Endothelial cell of umbilical vein (primary cell): ENCODE data around the gene UPP2. TPM values are rescaled to one million over a fixed set of nuclear protein-coding genes. Genes with fewer than 3 reads are reported as not detected.

Source experiments
- BruUV-seq: library from RNA; stranded (reverse); fragments of 400-500 nt; replicated peaks from 2 replicates; lab custom pipeline; 2021; lab: Mats Ljungman, UMichigan
- CTCF ChIA-PET: fragments of 300-600, 350-600 bp; sonication (Branson Sonifier 250); formaldehyde crosslinking; loops from one replicate; lab custom pipeline; 2021; ENCODE audit warnings: antibody characterized with exemption, inconsistent platforms; lab: Charles Lee
- POLR2A ChIA-PET: fragments of 300-600, 350-600 bp; sonication (Branson Sonifier 250); formaldehyde crosslinking; loops from one replicate; lab custom pipeline; 2021; ENCODE audit warnings: antibody characterized with exemption, inconsistent platforms; lab: Charles Lee
- DNase-seq: peaks from one replicate; pipeline ENCODE4 v3.0.0-alpha.2; 2011; ENCODE audit warnings: low read depth, low spot score
- FAIRE-seq: peaks from 2 replicates; lab custom pipeline; 2011; peaks lifted over from hg19 to GRCh38; lab: Jason Lieb, UNC
- H2AFZ ChIP-seq: 2 replicates; pipeline ENCODE4 v1.6.0; 2012; ENCODE audit warnings: low read depth, low read length, control low read depth, inconsistent platforms
- H3K27ac ChIP-seq: 2 replicates; pipeline ENCODE4 v1.5.1; 2011; ENCODE audit warnings: low read depth, mild to moderate bottlenecking, control low read depth, low read length, moderate library complexity; ENCODE audit not compliant: insufficient read depth
- H3K27me3 ChIP-seq, 2 experiments: 2 replicates each; pipeline versions ENCODE4 v1.6.0 to v1.6.1; 2011; ENCODE audit warnings: low read length in 2 of 2, mixed read lengths in 1 of 2; ENCODE audit not compliant: control insufficient read depth in 2 of 2, insufficient read depth in 2 of 2
- H3K36me3 ChIP-seq, 2 experiments: 2 replicates in 1 of 2; 3 replicates in 1 of 2; pipeline ENCODE4 v1.5.1; 2011; ENCODE audit warnings: low read length in 2 of 2, mild to moderate bottlenecking in 1 of 2, moderate library complexity in 1 of 2; ENCODE audit not compliant: control insufficient read depth in 2 of 2, insufficient read depth in 2 of 2; ENCODE audit errors: extremely low read depth in 1 of 2
- H3K4me1 ChIP-seq: 3 replicates; pipeline ENCODE4 v1.5.1; 2011; ENCODE audit warnings: mild to moderate bottlenecking, low read length; ENCODE audit not compliant: control insufficient read depth, insufficient read depth; ENCODE audit errors: extremely low read depth
- H3K4me2 ChIP-seq: 2 replicates; pipeline ENCODE4 v1.6.1; 2011; ENCODE audit warnings: low read length, control low read depth, mixed read lengths; ENCODE audit not compliant: insufficient read depth
- H3K4me3 ChIP-seq, 3 experiments: fragments of 200-600 bp in 1 of 3; sonication (generic), shearing (Covaris generic) in 1 of 3; replicated peaks in 1 of 3; 2 replicates each; pipeline ENCODE4 v1.5.1; 2011 to 2016; ENCODE audit warnings: control low read depth in 3 of 3, low read length in 3 of 3, mild to moderate bottlenecking in 2 of 3, inconsistent platforms in 1 of 3, low read depth in 1 of 3, moderate library complexity in 1 of 3; ENCODE audit not compliant: insufficient read depth in 1 of 3
- H3K79me2 ChIP-seq: 2 replicates; pipeline ENCODE4 v1.6.0; 2012; ENCODE audit warnings: low read length, inconsistent platforms; ENCODE audit not compliant: control insufficient read depth, insufficient read depth
- H3K9ac ChIP-seq: replicated peaks from 2 replicates; pipeline ENCODE3; 2011; ENCODE audit warnings: low read length, control low read depth; ENCODE audit not compliant: insufficient read depth; ENCODE audit errors: extremely low read depth
- H3K9me1 ChIP-seq: replicated peaks from 3 replicates; pipeline ENCODE4 v1.6.0; 2011; ENCODE audit warnings: mild to moderate bottlenecking, low read length; ENCODE audit not compliant: control insufficient read depth, insufficient read depth; ENCODE audit errors: extremely low read depth
- H3K9me3 ChIP-seq: replicated peaks from 2 replicates; pipeline ENCODE4 v1.5.1; 2012; ENCODE audit warnings: low read length, inconsistent platforms; ENCODE audit not compliant: control insufficient read depth, insufficient read depth
- H4K20me1 ChIP-seq: replicated peaks from 2 replicates; pipeline ENCODE3; 2011; ENCODE audit warnings: mild to moderate bottlenecking, low read length; ENCODE audit not compliant: control insufficient read depth, insufficient read depth; ENCODE audit errors: extremely low read depth
- EZH2 ChIP-seq: IDR thresholded peaks from 2 replicates; pipeline ENCODE4 v1.6.1; 2012; ENCODE audit warnings: borderline replicate concordance, low read depth, mild to moderate bottlenecking, moderate library complexity, low read length, inconsistent platforms; ENCODE audit not compliant: severe bottlenecking
- FOS ChIP-seq: IDR thresholded peaks from 2 replicates; pipeline ENCODE4 v1.6.1; 2011; ENCODE audit warnings: mild to moderate bottlenecking, low read length, moderate library complexity, borderline replicate concordance; ENCODE audit not compliant: insufficient read depth
- GATA2 ChIP-seq: IDR thresholded peaks from 2 replicates; pipeline ENCODE4 v1.7.0; 2011; ENCODE audit warnings: low read depth, mild to moderate bottlenecking, moderate library complexity, mixed read lengths, low read length; ENCODE audit not compliant: insufficient read length, insufficient read depth
- JUN ChIP-seq: IDR thresholded peaks from 2 replicates; pipeline ENCODE4 v1.6.1; 2011; ENCODE audit warnings: borderline replicate concordance, low read depth; ENCODE audit not compliant: insufficient read length, insufficient read depth
- MYC ChIP-seq: IDR thresholded peaks from one replicate; pipeline ENCODE4 v1.6.1; 2011; ENCODE audit warnings: mild to moderate bottlenecking, low read depth, low read length
- POLR2A ChIP-seq: IDR thresholded peaks from 2 replicates; pipeline ENCODE4 v1.6.1; 2012; ENCODE audit warnings: low read depth, mild to moderate bottlenecking, control low read depth, low read length
- POLR2AphosphoS5 ChIP-seq: IDR thresholded peaks from 2 replicates; pipeline ENCODE4 v1.6.1; 2012; ENCODE audit warnings: low read depth, mild to moderate bottlenecking, control low read depth, low read length, moderate library complexity; ENCODE audit not compliant: insufficient read depth
- dilution Hi-C: fragments of 300-500 bp; cut with MboI; formaldehyde crosslinking; loops from one replicate; pipeline ENCODE4 v1.15.0; 2019; ENCODE audit warnings: low sequenced_read_pairs; ENCODE audit not compliant: extremely low pct_ligation_motif_present
- intact Hi-C: fragments of 100-400 bp; cut with micrococcal nuclease; formaldehyde crosslinking; loops from one replicate; pipeline ENCODE4 v1.10.0; 2022
- polyA plus RNA-seq, 4 experiments: library from polyadenylated mRNA; depleted of rRNA in 3 of 4; stranded (reverse) in 3 of 4; unstranded in 1 of 4; fragments of >200 nt; gene quantifications; 2 replicates each; pipeline versions ENCODE4 v1.2.1 to v1.2.3, GENCODE V29; 2011 to 2012; ENCODE audit warnings: missing spikeins in 1 of 4
- total RNA-seq: library from RNA; stranded (reverse); gene quantifications from 2 replicates; pipeline ENCODE4 v1.2.3, GENCODE V29; 2021
- TF ChIP-seq, protein P1 (sequence below), 2 donors: IDR thresholded peaks; 1 replicate in 1 of 2; 2 replicates in 1 of 2; pipeline ENCODE4 v1.5.1; 2011; ENCODE audit warnings: low read length in 2 of 2, mild to moderate bottlenecking in 2 of 2, moderate library complexity in 2 of 2, control low read depth in 1 of 2, inconsistent platforms in 1 of 2, low read depth in 1 of 2; ENCODE audit not compliant: insufficient read depth in 1 of 2; ENCODE audit errors: extremely low read depth in 1 of 2
- TF ChIP-seq, protein P2 (sequence below): IDR thresholded peaks from 2 replicates; pipeline ENCODE4 v1.6.1; 2011; ENCODE audit not compliant: insufficient read depth, insufficient read length

The UPP2 gene
- total and polyA plus RNA-seq, 2 donors (not counting 3 experiments of a cell fraction or from before 2014, with no cell fraction given) = not detected

DNA sequence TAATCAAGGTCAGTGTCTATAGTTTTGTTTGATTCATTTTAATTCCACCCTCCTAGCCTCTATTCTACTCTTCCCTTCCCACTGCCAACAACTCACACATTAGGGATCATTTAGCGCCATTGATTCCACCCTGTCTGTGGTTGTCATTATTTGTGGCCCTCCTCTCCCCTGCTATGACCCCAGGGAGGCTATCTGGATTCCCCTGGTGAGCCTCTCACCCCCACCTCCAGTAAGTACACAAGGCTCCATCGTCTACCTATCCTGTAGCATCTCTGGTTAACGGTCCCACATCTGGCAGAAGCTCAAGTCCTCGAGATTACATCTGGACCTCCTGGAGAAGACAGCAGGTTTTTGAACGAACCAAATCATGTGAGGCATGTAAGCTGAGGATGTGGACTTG, 27.4 kb downstream of the UPP2 start:
- BruUV-seq = no TSS peak
- no peak for TF ChIP-seq MYC
- no peak for TF ChIP-seq FOS
- TF ChIP-seq, protein P1, sequence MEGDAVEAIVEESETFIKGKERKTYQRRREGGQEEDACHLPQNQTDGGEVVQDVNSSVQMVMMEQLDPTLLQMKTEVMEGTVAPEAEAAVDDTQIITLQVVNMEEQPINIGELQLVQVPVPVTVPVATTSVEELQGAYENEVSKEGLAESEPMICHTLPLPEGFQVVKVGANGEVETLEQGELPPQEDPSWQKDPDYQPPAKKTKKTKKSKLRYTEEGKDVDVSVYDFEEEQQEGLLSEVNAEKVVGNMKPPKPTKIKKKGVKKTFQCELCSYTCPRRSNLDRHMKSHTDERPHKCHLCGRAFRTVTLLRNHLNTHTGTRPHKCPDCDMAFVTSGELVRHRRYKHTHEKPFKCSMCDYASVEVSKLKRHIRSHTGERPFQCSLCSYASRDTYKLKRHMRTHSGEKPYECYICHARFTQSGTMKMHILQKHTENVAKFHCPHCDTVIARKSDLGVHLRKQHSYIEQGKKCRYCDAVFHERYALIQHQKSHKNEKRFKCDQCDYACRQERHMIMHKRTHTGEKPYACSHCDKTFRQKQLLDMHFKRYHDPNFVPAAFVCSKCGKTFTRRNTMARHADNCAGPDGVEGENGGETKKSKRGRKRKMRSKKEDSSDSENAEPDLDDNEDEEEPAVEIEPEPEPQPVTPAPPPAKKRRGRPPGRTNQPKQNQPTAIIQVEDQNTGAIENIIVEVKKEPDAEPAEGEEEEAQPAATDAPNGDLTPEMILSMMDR (IDR thresholded peaks at IDR 0.05; ENCODE audit: extremely low read depth in 1 of 2, insufficient read depth in 1 of 2, low read depth in 1 of 2, low read length in 2 of 2) = no peak
- no peak for TF ChIP-seq GATA2
- no peak for TF ChIP-seq POLR2A
- no peak for TF ChIP-seq JUN
- TF ChIP-seq POLR2AphosphoS5 = no peak
- no peak for TF ChIP-seq EZH2
- TF ChIP-seq, protein P2, sequence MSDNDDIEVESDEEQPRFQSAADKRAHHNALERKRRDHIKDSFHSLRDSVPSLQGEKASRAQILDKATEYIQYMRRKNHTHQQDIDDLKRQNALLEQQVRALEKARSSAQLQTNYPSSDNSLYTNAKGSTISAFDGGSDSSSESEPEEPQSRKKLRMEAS = no peak
- POLR2A ChIA-PET = no interaction called here
- dilution Hi-C loops = no loop called here
- no peaks in the 10 kb centered on the region for H3K9me3 ChIP-seq
- H3K27me3 ChIP-seq = peaks cover 0 to 1% of the 10 kb centered on the region in 2 experiments
- no peak for DNase-seq
- H2AFZ ChIP-seq = no peak overlapping the region
- no peaks in the 10 kb centered on the region for H3K9me1 ChIP-seq
- intact Hi-C loops = no loop called here
- FAIRE-seq = no peak
- H3K4me1 ChIP-seq = no peaks in the 10 kb centered on the region
- no peak overlapping the region for H3K4me2 ChIP-seq
- H3K36me3 ChIP-seq = no peaks in the 10 kb centered on the region
- H3K4me3 ChIP-seq = no peak overlapping the region
- no peak overlapping the region for H3K27ac ChIP-seq
- no peaks in the 10 kb centered on the region for H3K79me2 ChIP-seq
- CTCF ChIA-PET = interaction anchor here (0.9 to 1.4 kb wide), 2 partner anchors 9 to 105 kb away, joined by 4 read pairs; no protein-coding TSS in a partner anchor
- H3K9ac ChIP-seq = no peak overlapping the region
- H4K20me1 ChIP-seq = no peaks in the 10 kb centered on the region
